Measurements from ENCODE around the gene TMCC1. TPM values are rescaled to one million over a fixed set of nuclear protein-coding genes. Genes with fewer than 3 reads are reported as not detected.

Gene TMCC1
- total RNA-seq, 1 donor from 2014 or later = 11.5 TPM

DNA sequence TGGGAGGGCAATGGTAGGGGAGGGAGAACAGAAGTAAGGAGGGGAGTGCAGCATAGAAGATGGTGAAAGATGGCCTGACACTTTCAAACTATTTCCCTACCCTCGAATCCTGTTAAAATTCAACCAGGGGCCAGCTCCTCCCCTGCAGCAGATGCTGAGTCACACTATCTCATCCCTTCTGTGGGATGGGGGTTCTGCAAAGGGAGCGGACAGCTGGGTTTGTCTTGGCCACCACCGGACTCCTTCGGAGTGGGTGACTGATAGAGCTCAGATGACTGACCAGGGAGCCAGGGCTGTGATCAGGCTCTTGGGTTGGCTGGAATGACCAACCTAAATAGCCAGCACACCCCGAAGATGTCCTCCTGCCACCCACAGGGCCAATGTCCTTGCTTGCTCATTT lies 33.6 kb upstream of the TMCC1 start:
- TF ChIP-seq CTCF (IDR thresholded peaks at IDR 0.05) = no peak
- DNase-seq (ENCODE audit: low spot score in 2 of 2) = no peak
- intact Hi-C loops (cut with DNase I) = no loop called here

GRCh38 chr3:129919806-129920205 lies 26.3 kb upstream of the TMCC1 start:
- H3K27me3 ChIP-seq = no peaks in the 10 kb centered on the region
- H3K36me3 ChIP-seq = no peaks in the 10 kb centered on the region
- peaks cover 24 to 33% of the 10 kb centered on the region in 2 donors for H3K9me3 ChIP-seq
- H3K27ac ChIP-seq = no peak overlapping the region
- H3K4me3 ChIP-seq = no peak overlapping the region
- TF ChIP-seq CTCF (IDR thresholded peaks at IDR 0.05) = no peak
- no peaks in the 10 kb centered on the region for H3K4me1 ChIP-seq
- no peak for DNase-seq (ENCODE audit: low spot score in 2 of 2)
- intact Hi-C loops (cut with DNase I) = no loop called here

More for the DNA sequence above, 33.6 kb upstream of the TMCC1 start:
- Histone ChIP-seq H3K4me3 (no peak overlapping the region), H3K27me3 (no peaks in the 10 kb centered on the region), H3K9me3 (peaks cover 0 to 16% of the 10 kb centered on the region in 2 donors), H3K4me1 (no peaks in the 10 kb centered on the region), H3K36me3 (no peaks in the 10 kb centered on the region), H3K27ac (no peak overlapping the region)

DNA sequence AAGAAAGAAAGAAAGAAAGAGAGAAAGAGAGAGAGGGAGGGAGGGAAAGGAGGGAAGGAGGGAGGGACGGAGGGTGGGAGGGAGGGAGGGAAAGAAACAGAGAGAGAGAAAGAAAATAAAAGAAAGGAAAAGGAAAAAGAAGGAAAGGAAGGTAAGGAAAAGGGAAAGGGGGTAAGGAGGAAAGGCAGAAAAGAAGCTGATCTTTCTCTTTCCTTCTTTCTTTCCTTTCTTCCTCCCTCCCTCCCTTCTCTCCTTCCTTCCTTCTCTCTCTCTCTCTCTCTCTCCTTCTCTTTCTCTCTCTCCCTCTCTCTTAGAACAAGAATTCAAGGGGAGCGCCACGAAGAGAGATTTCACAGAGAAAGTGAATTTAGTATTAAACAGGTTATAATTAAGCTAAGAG lies 25.8 kb upstream of the TMCC1 start:
- H3K36me3 ChIP-seq = no peaks in the 10 kb centered on the region
- H3K27me3 ChIP-seq = no peaks in the 10 kb centered on the region
- no peaks in the 10 kb centered on the region for H3K4me1 ChIP-seq
- intact Hi-C loops (cut with DNase I) = no loop called here
- no peak overlapping the region for H3K4me3 ChIP-seq
- TF ChIP-seq CTCF (IDR thresholded peaks at IDR 0.05) = no peak
- H3K9me3 ChIP-seq = peaks cover 24 to 33% of the 10 kb centered on the region in 2 donors
- no peak overlapping the region for H3K27ac ChIP-seq
- no peak for DNase-seq (ENCODE audit: low spot score in 2 of 2)

- no peak for DNase-seq (ENCODE audit: low spot score in 2 of 2)
- H3K9me3 ChIP-seq = peaks cover 24 to 33% of the 10 kb centered on the region in 2 donors
- H3K27ac ChIP-seq = no peak overlapping the region
- no peaks in the 10 kb centered on the region for H3K27me3 ChIP-seq
- intact Hi-C loops (cut with DNase I) = no loop called here
- no peak overlapping the region for H3K4me3 ChIP-seq
- no peak for TF ChIP-seq CTCF (IDR thresholded peaks at IDR 0.05)
- no peaks in the 10 kb centered on the region for H3K4me1 ChIP-seq
- no peaks in the 10 kb centered on the region for H3K36me3 ChIP-seq
Measured at GRCh38 chr3:129918461-129918860, 24.9 kb upstream of the TMCC1 start.

- H3K27me3 ChIP-seq = no peaks in the 10 kb centered on the region
- no peaks in the 10 kb centered on the region for H3K4me1 ChIP-seq
- H3K27ac ChIP-seq = no peak overlapping the region
- peaks cover 24 to 33% of the 10 kb centered on the region in 2 donors for H3K9me3 ChIP-seq
- H3K4me3 ChIP-seq = no peak overlapping the region
- no peak for TF ChIP-seq CTCF (IDR thresholded peaks at IDR 0.05)
- intact Hi-C loops (cut with DNase I) = no loop called here
- H3K36me3 ChIP-seq = no peaks in the 10 kb centered on the region
- DNase-seq (ENCODE audit: low spot score in 2 of 2) = no peak
Measured at GRCh38 chr3:129917423-129918007, 24.0 kb upstream of the TMCC1 start.

GRCh38 chr3:129913618-129914017 lies 20.1 kb upstream of the TMCC1 start:
- no peaks in the 10 kb centered on the region for H3K36me3 ChIP-seq
- no peak for DNase-seq (ENCODE audit: low spot score in 2 of 2)
- peaks cover 24 to 25% of the 10 kb centered on the region in 2 donors for H3K9me3 ChIP-seq
- no peaks in the 10 kb centered on the region for H3K4me1 ChIP-seq
- no peak for TF ChIP-seq CTCF (IDR thresholded peaks at IDR 0.05)
- no peak overlapping the region for H3K27ac ChIP-seq
- intact Hi-C loops (cut with DNase I) = no loop called here
- H3K27me3 ChIP-seq = no peaks in the 10 kb centered on the region
- H3K4me3 ChIP-seq = no peak overlapping the region
